Measurements from ENCODE around the gene SHPK.

Gene SHPK

GRCh38 chr17:3659541-3660111 is 23.6 kb upstream of the SHPK start:
- no peak for DNase-seq

DNA sequence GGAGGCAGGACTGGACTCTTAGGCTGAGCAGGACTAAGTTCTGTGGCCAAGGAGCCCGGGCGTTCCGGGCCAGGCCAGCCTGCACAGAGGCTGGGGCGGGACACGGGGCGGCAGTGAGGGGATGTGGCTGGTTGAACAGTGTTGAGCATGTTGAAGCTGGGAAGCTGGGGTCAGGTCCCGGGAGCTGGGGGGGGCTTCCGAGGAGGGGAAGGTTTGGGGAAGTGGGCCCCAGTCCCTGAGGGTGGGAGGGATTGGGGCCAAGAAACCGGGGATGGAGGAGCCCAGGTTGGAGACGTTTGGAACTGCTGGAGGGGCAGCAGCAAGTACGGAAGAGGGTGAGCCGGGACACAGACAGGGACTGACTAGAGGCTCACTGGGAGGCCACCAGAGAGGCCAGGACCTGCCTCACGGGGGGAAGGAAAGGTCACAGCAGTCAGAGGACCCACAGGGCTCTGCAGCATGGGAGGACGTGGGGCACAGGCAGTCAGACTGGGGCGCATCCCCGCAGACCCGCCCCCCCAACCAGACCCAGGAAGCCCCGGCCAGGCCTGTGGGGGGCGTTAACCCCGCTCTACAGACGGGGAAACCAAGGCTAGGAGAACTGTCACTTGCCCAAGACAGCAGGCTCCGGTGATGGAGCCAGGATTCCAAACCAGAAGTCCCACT is 22.9 kb upstream of the SHPK start:
- no peak for DNase-seq

GRCh38 chr17:3657874-3658783 is 22.1 kb upstream of the SHPK start:
- no peak for DNase-seq

GRCh38 chr17:3657588-3657869 is 21.5 kb upstream of the SHPK start:
- DNase-seq = no peak

DNA sequence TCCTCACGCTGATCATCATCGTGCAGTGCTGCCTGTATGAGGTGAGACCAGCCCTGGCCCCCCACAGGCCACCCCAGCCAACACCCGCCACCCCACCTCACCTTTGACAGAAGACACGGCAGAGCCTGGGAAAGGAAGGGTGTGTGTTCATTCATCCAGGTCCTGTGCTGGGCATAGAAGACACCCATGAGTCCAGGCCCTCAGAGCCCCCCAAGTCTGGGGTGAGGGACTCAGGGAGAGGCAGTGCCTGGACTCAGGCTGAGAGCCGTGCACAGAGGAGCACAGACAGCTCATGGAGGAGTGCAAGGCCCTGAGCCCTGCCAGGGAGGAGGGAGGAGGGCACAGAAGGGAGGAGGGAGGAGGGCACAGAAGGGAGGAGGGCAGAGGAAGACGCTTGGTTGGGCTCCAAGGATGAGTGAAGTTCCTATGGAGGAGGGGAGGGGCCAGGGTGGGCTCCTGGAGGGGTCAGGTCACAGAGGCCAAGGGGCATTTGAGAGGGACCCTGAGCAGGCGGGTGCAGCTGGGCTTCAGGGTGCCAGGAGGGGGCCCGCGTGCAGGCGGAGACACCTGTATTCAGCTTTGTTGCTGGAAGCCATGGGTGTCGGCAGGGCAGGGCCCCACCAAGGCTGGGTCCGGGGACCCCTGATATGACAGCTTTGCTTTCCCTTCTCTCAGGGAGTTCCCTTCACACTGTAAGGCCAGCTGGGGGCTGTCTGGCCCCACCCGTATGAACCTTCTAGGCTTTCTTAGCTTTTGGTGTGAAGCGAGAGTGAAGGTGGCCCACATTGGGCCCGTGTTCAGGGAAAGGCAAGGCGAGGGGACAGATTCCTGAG is 20.9 kb upstream of the SHPK start:
- DNase-seq = no peak

- DNase-seq = no peak
These were observed 20.3 kb upstream of the SHPK start for GRCh38 chr17:3656353-3656752.

- DNase-seq = no peak
These were observed 19.7 kb upstream of the SHPK start for GRCh38 chr17:3655766-3656165.

- DNase-seq = peak; percentile 28
These were observed 11.9 kb upstream of the SHPK start for GRCh38 chr17:3647769-3648555.

DNA sequence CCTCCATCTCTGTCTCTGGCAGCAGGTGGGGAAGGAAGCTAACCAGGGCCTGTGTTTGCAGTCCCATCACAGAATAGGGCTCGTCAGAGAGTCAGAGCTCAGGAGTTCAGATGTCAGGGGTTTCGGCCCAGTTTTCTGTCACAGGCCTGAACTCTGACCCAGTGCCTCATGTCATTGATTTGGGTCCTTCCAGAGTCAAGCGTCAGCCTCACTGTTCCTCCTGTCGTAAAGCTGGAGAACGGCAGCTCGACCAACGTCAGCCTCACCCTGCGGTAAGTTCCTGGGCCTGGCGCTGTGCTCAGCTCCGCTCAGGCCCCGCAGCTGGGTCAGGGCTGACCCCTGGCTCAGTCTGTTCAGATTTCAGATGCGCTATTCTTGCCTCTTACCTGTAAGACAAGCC is 11.2 kb upstream of the SHPK start:
- no peak for DNase-seq

DNA sequence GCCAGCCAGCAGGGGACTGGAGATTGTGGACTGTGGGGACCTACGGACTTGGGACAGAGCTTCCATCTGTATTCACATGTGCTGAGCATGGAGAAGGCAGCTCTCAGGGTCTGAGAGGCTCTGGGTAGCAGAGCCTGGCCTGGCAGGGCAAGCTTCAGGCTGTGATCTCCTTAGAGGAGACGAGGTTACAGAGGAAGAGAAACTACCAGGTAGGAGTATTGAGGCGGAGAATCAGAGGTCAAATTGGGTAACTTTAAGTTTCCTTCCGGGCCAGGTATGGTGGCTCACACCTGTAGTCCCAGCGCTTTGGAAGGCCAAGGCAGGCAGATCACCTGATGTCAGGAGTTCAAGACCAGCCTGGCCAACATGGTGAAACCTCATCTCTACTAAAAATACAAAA is 9.3 kb upstream of the SHPK start:
- DNase-seq = no peak

DNA sequence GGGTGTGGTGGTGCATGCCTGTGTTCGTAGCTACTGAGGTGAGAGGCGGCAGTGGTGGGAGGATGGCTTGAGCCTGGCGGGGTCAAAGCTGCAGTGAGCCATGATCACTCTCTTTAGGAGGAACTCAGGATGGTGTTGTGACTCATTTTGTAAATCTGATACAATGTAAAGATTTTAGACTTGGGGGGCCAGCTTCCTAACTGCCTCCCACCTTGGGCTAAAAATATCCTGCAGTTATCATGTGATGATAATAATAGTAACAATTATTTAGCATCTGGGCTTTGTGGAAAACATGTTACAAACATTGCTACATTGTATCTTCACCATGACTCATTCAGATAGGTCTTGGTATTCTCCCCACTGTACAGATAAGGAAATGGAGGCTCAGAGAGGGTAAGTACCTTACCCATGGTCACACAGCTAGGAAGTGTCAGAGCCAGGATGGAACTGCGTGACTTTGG is 7.9 kb upstream of the SHPK start:
- no peak for DNase-seq

DNA sequence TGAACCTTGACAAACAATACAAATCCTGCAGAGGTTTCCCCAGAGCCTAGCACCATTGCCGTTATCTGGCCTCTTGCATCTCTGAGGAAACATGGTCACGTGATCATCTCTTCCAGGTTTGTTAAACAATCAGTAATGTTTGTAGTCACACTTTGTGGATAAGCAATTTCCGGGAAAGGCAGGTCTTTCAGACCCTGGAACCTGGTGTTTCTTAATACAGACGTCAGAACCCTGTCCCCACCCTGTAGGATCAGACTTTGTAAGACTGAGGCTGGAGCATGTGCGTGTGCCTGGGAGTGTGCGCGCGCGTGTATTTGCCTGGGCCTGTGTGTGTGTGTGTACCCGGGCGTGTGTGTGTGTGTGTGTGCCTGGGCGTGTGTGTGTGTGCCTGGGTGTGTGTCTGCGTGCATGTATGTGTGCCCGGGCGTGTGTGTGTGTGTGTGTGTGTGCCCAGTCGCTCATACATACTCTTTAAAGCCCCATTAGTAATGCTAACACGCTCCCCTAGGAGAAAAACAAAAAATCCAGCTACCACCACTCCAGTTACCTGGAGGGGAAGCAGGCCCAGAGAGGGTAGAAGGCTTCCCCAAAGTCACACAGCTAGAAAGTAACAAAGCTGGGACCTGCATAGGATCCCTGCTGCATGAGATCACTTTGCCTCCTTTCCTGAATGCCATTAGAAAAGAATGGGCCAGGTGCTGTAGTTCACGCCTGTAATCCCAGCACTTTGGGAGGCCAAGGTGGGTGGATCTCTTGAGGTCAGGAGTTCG is 5.9 kb upstream of the SHPK start:
- DNase-seq = no peak

DNA sequence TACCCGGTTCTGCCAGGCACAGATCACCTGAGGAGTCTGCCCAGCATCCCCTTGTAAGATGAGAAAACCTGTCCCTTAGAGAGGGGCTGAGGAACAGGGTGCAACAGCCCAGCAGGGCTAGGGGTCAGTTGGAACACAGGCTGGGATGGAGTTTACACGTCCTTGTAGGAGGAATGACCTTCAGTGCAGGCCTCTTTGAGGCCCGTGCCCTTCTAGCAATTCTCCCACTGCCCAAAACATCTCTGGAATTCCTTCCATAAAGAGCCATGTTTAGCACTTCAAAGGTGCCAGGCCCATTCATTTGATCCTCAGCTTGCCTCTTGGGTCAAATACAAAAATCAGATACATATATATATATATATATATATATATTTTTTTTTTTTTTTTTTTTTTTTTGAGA is 5.0 kb upstream of the SHPK start:
- DNase-seq = no peak

DNA sequence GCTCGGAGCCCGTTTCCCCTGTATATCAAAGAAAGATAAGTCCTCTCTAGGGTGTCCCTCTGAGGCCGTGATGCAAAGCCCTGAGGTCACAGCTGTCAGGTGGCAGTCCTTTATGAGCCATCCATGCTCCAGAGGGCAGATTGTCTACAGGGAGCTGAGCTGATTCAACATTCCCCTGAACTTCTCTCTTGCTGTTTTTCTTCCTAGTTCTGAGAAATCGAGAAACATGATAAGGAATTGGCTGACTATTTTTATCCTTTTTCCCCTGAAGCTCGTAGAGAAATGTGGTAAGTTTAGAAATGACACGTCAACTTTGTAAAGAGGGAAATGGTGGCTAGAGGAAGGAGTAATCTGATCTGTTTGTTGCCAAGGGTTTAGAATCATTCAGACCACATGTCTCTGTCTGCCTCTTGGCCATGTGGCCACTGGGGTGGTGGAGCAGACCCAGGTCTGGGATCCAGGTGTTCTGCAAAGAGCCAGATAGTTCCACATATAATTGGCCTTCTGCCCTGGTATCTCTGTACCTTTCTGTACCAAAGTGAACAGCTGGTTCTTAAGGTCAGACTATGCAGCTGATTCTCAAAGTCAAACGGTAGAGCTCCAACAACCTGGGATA is 4.0 kb upstream of the SHPK start:
- no peak for DNase-seq

- DNase-seq = no peak
These were observed 891 bp upstream of the SHPK start for GRCh38 chr17:3636908-3637373.

- no peak for DNase-seq
These were observed 436 bp downstream of the SHPK start for GRCh38 chr17:3635474-3636153.

GRCh38 chr17:3632287-3632686 is 3.8 kb downstream of the SHPK start:
- no peak for DNase-seq

DNA sequence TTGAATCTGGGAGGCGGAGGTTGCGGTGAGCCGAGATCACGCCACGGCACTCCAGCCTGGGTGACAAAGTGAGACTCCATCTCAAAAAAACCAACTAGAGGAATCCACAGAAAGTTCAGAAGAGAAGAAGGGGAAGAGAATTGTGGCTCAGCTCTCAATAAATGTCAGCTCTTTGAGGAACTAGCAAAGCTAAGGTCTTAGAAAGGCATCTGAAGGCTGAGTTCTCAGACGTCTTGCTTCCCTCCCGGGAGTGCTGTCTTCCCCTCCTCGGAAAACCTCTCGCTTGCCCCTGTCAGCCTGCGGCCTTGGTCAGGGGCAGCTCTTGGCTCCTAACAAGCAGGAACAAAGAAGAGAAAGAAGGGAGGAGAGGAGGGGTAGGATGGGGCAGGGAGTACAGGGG is 5.3 kb downstream of the SHPK start:
- no peak for DNase-seq

GRCh38 chr17:3627769-3628167 is 8.3 kb downstream of the SHPK start:
- DNase-seq = no peak

Data from CD4-positive, alpha-beta T cell treated with Interleukin-12 subunit alpha and Interleukin-12 subunit beta, for 1 hour (primary cell).